ENCODE measurements around the gene BCL11B.

Gene BCL11B

DNA sequence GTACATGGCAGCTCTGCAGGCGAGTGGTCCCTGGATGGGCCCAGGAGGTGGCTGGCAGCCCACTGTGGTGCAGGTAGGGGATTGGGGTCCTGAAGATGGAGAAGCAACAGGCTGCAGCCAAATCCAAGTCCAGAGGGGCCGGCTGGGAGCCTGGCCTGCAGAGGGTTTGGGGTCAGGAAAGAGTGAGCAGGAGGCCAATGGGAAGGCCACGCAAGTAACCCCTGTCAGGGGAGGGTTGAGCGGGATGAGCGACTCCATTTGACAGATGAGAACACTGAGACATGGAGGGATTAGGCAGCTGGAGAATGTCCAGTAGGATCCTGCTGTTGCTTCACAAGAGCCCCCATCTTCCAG, 136.0 kb downstream of the BCL11B start:
- DNase-seq (ENCODE audit: low spot score) = no peak

DNA sequence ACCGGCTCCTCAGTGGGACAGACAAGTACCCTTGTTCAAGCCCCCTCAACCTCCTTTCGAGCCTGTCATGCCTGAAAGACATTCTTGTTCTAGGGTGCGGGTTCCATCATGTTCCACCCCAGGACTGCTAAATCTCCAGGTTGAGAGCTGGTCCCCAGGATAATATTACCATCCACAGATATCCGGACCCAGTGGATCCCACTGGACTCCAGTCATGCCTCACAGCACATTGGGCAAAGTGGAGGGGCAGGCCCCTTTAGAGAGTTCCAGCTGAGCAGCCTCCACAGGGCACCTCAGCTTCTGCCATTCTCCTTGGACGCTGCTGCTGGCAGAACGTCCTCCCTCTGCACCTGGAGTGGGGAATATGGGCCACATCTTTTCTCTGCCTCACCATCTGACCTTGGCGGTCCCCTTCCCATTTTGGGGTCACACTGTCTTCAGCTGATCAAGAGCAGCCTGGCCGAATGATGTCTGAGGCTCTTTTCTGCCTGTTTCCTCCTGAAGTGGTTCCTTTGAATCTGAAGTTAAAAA, 137.4 kb downstream of the BCL11B start:
- DNase-seq (ENCODE audit: low spot score) = no peak

DNA sequence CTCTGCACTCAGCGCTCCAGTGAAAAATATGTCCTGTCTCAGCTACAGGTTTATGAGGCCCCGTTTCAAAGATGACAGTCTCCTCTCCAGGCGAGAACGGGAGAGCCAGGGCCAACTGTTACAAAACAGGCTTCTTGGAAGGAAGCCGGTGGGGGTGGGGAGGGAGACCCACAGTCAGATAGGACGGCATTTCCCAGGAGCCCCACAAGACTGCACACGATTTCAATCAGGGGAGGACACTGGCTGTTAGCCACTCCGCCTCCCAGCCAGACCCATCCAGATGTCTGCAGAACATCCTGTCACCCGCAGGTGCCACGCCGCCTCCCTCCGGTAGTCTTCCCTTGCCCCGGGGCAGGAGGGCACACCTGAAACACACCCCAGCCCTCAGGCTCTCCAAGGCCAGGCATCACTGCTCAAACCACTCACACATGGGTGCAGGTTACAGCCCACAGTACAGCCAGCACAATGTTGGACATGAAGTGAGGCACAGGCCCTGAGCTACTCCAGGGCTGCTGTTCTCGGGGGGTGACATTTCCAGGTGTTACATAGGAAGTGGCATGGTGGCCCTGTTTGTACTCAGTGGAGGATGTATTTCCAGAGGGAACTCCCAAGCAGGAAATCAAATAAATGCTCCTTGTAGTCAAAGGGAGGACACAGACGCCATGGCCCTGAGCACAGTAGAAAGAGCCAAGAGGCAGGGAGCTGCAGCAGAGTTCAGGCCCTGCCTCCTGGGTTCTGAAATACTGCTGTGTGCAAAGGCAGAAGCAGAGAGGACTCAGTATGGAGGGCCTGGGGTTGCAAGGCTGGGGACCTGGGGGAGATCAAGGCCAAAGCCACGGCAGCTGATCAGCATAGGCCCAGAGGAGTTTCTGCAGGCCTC, 138.1 kb downstream of the BCL11B start:
- no peak for DNase-seq (ENCODE audit: low spot score)

DNA sequence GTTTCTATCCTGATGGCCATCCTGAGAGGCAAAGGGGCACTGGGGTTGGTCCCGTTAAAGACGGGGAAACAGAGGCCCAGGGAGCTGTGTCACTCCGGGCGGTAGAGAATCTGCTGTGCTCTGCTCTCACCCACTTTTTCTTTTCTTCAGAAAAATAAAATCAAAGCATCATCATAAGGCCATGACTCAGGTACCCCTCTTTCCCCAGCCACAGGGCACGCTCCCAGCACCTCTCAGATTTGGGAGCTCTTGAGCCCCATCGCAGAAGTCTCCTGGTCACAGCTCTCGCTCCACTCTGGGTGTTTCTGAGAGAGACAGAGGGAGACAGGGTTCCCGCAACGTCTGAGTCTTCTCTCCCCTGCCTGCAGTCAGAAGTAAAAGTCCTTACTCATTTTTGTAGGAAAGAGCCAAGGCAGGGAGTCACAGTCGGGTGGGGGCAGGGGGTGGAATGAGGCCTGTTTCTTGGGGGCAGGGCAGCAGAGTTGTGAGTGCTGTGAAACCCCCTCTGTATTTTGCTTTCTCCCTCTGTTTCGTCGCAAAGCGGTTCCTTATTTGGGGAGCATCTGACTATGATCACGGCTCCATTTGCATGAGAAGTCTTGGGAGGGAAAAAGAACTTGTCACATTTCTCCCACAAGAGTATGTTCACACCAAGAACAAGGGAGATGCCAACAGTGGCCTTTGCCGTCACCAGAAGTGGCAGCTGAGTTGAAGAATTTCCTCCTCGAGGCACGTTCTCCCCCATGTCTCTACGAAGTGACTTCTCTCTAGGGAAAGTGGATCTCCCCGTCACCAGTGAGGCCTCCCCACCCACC, 139.0 kb downstream of the BCL11B start:
- no peak for DNase-seq (ENCODE audit: low spot score)

DNA sequence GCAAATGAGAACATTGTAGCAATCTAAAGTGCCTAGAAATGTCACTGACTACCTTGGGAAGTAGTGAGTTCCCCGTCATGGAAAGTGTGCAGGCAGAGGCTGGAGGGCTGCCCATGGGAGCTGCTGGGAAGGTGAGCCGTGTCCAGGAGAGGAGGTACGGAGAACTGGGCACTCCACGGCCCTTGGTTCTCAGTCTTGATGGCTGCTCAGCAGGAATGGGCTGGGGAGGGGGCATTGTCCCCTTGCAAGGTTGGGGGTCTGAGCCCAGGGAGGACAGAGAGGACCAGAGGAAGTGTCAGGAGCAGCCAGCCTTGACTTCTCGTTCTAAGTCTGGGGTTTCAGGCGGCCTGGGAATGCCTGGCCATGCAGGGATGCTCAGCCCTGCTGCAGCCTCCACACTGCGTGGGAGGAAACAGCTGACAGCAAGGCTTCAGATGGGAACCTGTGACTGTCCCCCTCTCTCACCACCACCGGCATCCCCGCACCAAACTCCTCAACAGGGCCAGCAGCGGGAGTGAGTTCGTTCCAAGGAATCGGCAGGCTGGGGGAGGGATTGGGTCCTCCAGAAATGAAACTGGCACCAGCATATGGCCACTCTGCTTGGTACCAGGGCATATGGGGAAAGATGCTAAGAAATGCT, 140.2 kb downstream of the BCL11B start:
- no peak for DNase-seq (ENCODE audit: low spot score)

DNA sequence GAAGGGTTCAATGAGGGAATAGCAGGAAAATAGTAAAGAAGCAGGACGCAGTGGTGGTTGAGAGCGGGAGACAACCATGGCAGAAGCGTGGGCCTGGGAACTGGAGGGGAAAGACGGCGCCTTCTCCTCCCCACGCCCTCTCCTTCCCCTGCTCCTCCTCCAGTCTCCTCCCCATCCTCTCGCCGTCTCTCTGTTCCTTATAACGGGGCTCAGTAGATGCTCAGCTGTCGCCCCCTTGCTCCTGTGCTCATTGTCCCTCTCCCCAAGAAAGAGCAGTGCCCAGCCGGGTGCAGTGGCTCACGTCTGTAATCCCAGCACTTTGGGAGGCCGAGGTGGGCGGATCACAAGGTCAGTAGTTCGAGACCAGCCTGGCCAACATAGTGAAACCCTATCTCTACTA, 142.0 kb downstream of the BCL11B start:
- DNase-seq (ENCODE audit: low spot score) = no peak

DNA sequence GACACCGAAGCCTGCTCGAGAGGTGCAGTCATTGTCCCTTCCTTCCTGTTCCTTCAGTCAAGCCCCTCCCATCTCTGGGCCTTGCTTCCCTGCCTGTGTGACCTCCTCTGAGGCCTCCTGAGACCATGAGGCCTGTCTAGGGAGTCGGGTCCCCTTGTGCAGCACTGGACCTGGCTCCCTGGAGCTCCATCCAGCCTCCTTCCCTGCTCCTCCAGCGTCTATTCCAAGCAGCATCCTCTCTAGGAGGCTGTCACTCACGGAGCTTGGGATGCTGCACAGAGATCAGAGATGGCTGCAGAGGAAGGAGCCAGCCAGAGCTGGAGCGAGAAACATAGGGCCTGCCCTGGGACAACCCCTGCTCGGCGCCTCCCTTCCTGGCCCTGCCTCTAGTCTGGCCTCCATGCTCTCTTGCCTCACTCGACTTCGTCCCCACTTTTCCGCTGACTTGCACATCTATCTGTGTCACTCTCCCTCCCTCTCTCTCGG, 142.7 kb downstream of the BCL11B start:
- DNase-seq (ENCODE audit: low spot score) = no peak

DNA sequence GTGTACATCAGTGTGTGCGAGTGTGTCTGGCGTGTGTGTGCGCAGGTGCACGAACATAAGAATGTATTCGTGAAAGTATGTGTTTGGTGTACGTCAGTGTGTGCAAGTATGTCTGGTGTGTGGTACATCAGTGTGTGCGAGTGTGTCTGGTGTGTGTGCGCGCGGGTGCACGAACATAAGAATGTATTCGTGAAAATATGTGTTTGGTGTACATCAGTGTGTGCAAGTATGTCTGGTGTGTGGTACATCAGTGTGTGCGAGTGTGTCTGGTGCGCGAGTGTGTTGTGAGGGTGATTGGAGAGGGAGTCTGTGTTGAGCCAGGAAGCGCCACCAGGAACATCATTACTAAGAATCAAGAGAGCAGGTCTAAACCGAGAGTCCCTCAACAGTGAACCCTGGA, 143.8 kb downstream of the BCL11B start:
- DNase-seq (ENCODE audit: low spot score) = no peak

DNA sequence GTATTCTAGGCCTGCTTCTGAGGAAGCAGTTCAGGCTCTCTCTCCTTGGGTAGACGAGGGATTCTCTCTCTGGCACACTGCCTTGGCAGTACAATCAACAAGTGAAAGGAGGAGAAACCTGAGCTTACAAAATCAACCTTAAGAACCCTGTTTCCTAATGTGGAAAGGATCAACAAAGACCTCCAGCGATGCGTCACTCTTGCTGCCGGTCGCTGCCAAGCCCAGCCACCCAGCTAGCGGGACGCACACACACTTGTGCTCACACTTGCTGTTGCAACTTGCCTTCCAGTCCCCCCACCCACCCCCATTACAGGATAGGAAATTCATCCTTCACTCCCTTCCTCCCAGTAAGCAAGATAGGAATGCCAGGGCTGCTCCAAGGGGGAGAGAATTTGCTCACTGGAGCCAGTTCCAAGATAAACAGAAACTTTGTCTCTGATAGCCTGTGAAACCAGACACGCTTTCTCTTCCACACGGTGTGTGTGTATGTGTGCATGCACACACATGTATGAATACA, 144.3 kb downstream of the BCL11B start:
- DNase-seq (ENCODE audit: low spot score) = no peak

DNA sequence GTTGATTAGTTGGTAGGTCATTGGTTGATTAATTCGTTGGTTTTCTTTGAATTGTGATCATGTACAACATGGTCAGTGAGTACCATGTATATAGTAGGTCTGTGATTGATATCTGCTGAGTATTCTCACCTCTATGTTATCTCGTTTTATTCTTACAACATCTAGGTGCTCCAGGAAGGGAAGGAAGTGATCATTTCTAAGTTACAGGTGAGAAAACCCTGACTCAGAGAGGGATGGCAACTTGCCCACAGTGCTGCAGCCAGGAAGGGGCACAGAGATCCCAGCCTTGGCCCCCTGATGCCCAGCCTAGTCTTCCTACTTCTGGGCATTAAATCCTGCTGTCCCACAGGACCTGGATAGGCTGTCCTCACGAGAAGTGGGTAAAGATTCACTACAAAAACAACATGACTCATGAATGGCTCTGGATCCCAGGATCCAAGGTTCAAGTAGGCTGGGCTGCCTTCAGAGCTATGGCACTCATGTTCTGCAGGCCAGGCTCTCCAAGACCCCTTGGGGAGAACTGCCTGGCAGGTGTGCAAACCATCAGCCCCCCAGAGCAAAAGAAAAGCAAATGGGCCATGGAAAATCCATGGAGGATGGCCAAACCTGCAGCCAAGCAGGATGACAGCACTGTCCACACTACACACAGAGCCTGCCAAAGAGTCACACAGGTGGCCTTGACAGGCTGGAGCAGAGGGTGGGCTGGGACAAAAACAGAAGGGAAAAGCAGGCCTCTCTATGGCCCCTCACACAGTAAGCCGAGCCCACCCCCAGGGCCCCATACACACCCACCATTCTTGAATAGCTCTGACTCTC, 146.2 kb downstream of the BCL11B start:
- no peak for DNase-seq (ENCODE audit: low spot score)

DNA sequence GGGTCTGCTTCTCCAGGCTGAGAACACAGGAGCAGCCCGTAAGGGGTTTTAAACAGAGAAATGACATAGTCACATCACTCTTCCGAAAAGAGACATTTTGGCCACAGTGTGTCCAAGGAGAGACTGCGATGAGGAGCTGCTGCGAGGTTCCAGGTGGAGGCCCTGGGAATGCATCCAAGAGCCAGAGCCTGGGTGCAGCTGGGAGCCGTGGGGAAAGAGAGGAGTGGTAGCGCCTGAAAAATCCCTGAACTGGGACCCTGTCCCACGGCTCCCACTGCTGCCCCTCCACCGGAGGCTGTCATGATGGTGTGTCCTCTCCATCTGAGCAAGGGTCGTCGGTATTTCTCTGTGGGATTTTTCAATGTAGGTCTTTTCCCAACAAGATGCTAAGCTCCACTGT, 146.9 kb downstream of the BCL11B start:
- no peak for DNase-seq (ENCODE audit: low spot score)

DNA sequence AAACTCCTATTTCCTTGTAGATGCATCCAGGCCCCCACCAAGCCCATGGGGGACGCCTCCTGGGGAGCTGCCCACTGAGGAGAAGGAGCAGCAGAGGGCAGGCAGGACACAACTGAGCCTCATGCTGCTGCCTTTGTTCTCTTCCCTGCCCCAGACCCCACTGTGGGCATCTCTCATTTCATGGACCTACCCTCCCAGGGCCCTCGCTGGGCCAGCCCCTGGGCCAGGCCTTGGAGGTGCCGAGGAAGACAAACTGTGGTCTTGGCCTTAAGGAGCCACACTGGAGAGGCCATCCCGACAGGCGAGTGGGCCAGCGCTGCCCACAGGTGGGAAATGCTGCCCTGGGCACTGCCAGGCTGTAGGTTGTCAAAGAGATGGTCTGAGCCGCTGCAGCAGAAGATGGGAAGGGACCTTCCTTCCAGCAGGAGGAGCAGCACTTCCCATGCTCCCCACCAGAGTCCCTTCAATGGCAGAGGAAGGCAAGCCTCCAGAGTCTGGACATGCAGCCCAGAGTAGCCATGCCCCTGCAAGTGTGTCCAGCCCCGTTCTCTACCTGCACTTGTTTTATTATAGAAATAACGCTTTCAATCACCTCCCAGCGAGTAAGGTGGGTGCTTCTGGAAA, 147.4 kb downstream of the BCL11B start:
- DNase-seq (ENCODE audit: low spot score) = no peak

DNA sequence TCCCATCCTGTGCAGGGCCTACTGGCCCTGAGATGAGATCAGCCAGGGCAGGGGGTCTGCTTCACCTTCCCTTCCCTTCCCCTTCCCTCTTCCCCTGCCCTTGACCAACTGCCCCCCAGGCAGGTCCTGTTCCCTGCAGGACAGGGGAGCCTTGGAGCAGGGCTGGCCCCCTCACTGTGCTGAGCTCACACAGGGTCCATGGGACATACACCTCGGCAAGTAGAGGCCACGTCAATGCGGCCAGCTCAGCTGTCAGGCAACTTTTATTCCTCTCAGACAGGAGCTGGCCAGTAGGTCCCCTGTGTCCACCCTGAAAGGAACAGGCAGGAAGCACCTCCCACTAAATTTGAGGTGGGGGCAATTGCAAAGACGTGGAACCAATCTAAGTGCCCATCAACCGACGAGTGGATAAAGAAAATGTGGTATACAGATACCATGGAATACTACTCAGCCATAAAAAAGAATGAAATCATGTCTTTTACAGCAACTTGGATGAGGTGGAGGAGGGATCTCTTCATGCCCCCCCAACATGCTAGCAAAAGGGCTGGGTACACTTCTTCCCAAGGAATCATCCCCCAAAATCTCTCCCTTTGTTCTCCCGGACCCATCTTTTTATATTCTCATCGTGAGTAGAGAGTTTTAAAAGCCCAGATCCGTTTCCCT, 148.7 kb downstream of the BCL11B start:
- no peak for DNase-seq (ENCODE audit: low spot score)

DNA sequence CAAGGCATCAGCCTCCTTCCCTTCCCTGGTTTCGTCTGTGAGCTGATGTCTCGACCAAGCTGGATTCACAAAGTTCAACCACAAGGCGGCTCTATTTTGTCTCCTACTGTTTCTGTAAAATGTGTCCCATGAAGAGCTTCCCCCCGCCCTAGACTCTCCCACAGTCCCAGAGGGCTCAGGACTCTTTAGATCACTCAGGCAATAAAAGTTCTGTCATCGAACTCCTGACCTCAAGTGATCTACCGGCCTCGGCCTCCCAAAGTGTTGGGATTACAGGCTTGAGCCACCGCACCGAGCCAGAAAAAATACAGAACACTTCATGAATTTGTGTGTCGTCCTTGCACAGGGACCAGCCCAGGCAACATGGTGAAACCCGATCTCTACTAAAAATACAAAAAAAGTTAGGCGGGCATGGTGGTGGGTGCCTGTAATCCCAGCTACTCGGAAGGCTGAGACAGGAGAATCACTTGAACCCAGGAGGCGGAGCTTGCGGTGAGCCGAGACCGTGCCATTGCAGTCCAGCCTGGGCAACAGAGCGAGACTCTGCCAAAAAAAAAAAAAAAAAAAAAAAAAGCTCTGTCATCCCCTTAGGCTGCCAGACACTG, 149.4 kb downstream of the BCL11B start:
- DNase-seq (ENCODE audit: low spot score) = no peak

DNA sequence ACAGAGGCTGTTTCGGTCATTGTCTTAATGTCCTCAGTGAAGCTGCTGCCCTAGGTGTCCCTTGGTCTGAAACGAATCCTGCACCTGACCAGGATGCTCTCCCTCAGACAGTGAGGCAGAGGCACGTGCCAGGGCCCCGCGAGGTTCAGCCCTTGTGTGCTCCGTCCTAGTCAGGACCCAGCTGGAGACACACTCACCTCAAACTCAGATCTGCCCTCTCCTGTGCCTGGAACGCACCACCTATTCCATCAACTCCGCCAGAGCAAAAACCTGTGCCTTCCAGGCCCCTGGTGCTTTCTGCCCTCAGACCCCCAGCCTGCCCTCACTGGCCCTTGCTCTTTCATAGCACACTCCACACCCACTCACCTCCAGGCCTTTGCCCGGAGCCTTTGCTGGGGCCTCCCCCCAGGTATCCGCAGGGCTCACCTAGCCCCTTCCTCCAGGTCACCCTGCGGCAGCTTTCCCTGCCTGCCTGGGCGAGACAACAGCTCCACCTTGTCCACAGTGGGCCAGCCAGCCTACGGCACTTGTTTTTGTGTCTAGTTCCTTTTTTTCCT, 150.6 kb downstream of the BCL11B start:
- DNase-seq (ENCODE audit: low spot score) = no peak

DNA sequence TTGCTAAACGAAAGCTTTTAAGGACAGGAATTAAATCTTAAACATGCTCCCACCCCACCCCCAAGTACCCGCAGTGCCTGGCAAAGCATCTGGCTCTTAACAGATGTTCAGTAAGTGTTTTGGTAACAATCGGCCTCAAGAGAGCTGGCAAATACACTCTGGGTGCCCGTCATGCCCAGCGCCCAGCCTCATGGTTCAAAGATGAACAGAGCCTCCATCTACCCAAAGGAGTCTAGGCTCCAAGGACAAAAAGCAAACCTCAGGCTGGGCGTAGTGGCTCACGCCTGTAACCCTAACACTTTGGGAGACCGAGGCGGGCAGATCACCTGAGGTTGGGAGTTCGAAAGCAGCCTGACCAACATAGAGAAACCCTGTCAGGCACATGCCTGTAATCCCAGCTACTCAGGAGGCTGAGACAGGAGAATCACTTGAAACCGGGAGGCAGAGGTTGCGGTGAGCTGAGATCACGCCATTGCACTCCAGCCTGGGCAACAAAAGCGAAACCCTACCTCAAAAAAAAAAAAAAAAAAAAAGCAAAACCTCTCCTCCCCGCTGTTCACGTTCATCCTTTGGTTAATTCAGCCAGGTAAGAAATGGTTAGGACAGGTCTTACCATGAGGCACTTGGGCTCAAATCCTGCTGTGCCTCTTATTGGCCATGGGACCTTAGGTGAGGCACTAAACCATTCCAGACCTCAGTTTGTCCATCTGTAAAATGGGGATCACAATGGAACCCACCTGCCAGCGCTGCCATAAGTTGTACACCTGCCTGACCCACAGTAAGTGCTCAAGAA, 151.3 kb downstream of the BCL11B start:
- DNase-seq (ENCODE audit: low spot score) = no peak

DNA sequence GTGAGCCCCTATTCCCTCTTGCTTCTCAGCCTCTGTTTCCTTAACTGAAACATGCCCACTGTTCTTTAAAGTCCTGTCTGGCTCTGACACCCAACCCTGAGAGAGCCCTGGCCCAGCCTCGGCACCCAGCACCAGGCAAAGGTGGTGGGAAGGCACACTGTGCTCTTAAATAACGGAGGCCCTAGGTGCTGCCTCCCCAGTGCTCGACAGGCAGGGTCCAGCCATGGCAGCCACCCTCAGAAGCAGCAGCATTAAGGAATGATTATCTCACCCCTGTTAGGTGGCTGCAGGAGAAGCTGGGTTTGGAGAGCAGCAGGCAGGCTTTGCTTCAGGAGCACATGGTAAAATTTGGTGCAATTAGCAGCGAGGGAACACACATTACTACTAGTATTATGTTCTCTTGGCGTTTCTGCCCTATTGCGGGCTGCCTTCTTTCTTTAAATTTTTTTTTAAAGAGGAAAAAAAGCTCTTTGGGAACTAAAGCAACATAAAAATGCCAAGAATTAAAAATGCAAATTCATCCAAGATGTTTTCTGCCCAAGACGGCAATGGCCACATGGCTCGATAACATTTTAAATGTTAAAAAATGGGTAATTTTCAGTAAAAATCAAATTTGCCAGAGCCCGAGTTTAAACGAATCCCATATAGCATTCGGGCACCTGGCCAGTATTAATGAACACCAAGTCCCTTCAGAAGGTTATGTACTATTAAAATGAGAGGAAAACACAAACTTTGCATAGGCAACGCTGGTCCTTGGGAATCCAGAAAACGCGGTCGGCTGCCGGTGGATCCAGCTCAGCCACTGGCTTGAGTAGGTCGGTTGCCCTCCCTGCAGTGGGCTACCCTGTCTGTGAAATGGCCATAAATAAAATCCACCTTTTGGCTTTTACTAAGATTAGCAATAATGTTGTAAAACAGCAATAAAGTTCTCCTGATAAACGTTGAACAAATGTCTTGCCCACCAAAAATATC, 152.2 kb downstream of the BCL11B start:
- no peak for DNase-seq (ENCODE audit: low spot score)

Data from HuH-7.5 (cell line).